ENCODE measurements around the gene AKIRIN2.
"Not testable (repeated sequence)": the region's sequence is repeated elsewhere in the genome, so short reads cannot be mapped to it uniquely, and the experiment has no call there.

Gene AKIRIN2

DNA sequence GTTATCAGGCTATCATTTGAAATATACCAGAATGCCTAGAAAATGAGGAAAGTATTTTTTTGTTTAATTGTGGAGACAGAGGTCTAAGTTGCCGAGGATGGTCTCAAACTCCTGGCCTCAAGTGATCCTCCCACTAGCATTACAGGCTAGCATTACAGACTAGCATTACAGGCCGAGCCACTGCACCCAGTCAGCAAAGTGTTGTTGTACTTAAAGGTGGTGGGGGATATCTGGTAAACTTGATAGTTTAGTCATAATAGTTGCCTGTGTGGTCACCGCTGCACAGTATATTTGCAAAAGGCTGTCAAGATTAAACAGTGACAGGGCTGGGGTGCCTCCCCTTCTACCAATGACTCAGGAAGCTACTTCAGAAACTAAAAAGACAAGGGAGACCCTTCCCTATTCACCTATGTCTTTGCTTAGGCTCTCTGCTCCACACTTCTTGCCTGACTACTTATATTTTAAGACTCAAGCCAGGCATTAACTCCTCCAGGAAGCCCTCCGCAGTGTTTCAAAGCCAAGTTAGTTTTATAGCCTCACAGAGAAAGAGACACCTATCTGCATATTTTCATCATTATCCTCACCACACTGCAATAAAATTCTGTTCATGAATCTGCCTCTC, 3.1 kb upstream of the AKIRIN2 start:
- Mint-ChIP-seq H3K4me3 (no peak overlapping the region), H3K9me3 (no peaks in the 10 kb centered on the region), H3K36me3 (ENCODE audit: low read depth) (peaks cover 8% of the 10 kb centered on the region), H3K27me3 (no peaks in the 10 kb centered on the region), H3K27ac (peak overlapping the region; percentile 3), H3K4me1 (peaks cover 19% of the 10 kb centered on the region)
- DNase-seq (peak; percentile 44), ATAC-seq (peak; percentile 70)

DNA sequence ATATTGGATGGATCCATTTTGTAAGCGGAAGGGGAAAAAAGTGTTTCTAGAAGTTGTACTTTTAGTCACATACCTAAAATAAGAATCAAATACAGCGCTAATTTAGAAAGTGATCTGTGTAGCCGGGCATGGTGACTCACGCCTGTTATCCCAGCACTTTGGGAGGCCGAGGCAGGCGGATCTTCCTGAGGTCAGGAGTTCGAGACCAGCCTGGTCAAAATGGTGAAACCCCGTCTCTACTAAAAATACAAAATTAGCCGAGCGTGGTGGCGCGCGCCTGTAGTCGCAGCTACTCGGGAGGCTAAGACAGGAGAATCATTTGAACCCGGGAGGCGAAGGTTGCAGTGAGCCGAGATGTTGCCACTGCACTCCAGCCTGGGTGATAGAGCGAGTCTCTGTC, 1.0 kb upstream of the AKIRIN2 start:
- peaks cover 15% of the 10 kb centered on the region for H3K36me3 Mint-ChIP-seq (ENCODE audit: low read depth)
- not testable (repeated sequence) for H3K27me3 Mint-ChIP-seq, ATAC-seq, DNase-seq, H3K9me3 Mint-ChIP-seq
- H3K27ac Mint-ChIP-seq, result peak overlapping the region; percentile 94
- peak overlapping the region; percentile 97 for H3K4me3 Mint-ChIP-seq
- H3K4me1 Mint-ChIP-seq, result peaks cover 36% of the 10 kb centered on the region

DNA sequence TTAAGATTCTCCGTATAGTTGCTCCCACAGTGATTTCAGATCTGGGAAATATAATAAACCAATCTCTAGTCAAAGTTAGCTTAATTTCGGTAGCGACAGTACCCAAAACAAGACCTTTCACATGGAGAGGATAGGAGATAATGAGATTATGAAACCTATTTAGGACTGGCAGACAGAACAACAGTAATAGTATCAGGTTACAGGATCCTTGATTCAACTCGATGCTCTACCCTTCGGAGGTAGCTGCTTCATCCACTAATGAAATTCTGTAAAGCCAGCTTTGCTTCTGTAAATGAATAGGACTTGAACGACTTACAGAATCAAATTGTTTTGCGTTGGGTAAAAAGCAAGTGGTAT, 534 bp upstream of the AKIRIN2 start:
- Mint-ChIP-seq H3K27ac (peak overlapping the region; percentile 94), H3K4me3 (peak overlapping the region; percentile 97), H3K9me3 (no peaks in the 10 kb centered on the region), H3K36me3 (ENCODE audit: low read depth) (peaks cover 20% of the 10 kb centered on the region), H3K4me1 (peaks cover 40% of the 10 kb centered on the region), H3K27me3 (no peaks in the 10 kb centered on the region)
- DNase-seq, result no peak
- no peak for ATAC-seq

DNA sequence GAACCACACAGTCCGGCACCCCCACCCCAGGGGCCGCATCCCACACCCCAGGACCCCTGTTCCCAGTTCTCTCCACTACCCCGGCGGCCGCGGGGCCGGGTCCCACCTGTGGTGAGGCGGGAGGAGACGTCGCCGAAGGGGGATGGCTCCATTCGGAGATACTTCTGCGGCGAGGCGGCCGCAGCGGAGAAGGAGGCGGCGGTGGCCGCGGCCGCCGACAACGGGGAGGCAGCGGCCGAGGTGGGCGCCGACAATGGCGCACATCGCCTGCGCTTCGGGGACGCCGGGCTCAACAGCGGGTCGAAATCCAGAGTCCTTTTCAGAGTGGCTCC, 723 bp downstream of the AKIRIN2 start:
- Mint-ChIP-seq H3K4me3 (peak overlapping the region; percentile 97), H3K27ac (peak overlapping the region; percentile 94), H3K9me3 (no peaks in the 10 kb centered on the region), H3K36me3 (ENCODE audit: low read depth) (peaks cover 24% of the 10 kb centered on the region), H3K27me3 (no peaks in the 10 kb centered on the region), H3K4me1 (peaks cover 50% of the 10 kb centered on the region)
- peak; percentile 33 for DNase-seq
- ATAC-seq, result no peak

DNA sequence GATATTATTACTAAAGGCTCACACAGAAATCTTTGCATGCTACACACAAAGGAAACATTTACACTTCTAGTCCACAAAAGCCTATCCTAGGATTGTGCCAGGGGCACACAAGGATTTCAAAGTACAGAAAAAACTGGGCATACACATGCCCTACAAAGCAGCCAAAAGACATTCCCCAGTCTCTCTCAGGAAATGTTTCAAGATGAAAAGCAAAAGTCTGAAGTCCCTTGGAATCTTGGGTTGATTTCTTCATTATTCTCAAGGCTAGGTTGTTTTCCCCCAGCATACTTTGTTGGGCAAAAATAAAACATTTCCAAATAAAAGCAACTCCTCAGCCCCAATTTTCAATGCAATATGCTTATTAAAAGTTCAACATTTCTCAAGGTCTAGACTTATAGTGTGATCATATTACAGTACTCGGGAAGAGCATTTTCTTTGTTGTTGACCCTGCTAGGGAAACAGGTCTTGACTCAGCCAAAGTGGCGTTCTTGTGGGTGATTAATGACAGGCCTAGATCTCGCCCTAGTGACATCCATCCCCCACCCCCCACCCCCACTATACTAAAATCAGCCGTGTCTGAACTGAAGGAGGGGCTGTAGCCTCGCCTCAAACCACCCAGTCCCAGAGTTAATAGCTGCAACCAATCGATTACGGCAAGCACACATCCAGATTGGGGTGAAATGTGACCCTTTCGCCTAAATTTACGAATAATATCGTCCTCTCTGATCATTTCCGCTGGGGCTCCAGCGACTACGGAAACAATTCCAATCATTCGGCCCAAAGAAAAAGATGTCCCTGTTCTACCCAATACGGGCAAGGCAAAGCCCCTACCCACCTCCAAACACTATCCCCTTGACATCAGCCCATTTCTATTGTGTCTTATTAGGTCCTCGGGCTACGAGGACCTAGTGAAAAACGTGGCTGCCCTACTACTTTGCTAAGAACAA, 1.4 kb downstream of the AKIRIN2 start:
- peak; percentile 39 for DNase-seq
- Mint-ChIP-seq H3K36me3 (ENCODE audit: low read depth) (peaks cover 24% of the 10 kb centered on the region), H3K27me3 (no peaks in the 10 kb centered on the region), H3K27ac (peak overlapping the region; percentile 94), H3K4me1 (peaks cover 57% of the 10 kb centered on the region), H3K4me3 (peak overlapping the region; percentile 97), H3K9me3 (no peaks in the 10 kb centered on the region)
- peak; percentile 11 for ATAC-seq

DNA sequence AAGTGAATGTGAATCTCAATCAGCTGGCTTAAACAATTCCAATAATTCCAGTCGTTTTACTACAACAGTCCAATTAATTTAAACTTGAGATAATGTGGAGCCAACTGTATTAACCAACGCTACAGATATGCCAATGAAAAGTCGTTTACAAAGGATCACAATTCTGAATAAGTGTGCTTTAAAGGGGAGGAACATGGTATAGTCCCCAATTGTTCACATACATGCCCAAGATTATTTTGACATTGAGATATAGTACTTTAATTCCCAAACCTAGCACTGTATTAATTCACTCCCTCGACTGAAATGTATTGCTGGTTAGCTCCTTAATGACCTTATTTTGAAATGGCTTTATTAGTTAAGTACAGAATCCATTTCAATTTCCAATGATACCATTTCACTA, 2.5 kb downstream of the AKIRIN2 start:
- no peaks in the 10 kb centered on the region for H3K27me3 Mint-ChIP-seq
- DNase-seq, result no peak
- peak overlapping the region; percentile 97 for H3K4me3 Mint-ChIP-seq
- H3K36me3 Mint-ChIP-seq (ENCODE audit: low read depth), result peaks cover 24% of the 10 kb centered on the region
- peaks cover 58% of the 10 kb centered on the region for H3K4me1 Mint-ChIP-seq
- peak overlapping the region; percentile 94 for H3K27ac Mint-ChIP-seq
- H3K9me3 Mint-ChIP-seq, result no peaks in the 10 kb centered on the region
- no peak for ATAC-seq

DNA sequence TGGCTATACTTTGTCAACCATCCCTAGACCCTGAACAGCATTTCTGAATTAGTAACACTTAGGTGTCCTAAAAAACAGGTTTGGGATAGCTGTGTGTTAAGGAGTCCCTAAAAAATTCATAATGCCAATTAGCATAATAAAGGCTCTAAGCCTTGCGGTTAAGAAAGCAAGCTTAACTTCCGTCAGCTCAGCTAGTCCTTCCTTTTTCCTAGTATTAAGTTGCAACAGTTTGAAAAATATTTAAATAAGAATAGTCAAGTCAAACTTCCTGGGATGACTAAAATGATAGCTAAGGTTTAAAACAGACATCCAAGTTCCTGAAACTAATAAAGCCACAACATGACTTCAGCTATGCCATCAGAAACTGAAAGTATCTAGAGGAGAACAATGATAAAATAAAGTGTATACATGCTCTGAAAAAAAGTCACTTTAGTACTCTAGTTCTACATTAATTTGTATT, 3.5 kb downstream of the AKIRIN2 start:
- H3K9me3 Mint-ChIP-seq, result no peaks in the 10 kb centered on the region
- peaks cover 28% of the 10 kb centered on the region for H3K36me3 Mint-ChIP-seq (ENCODE audit: low read depth)
- no peaks in the 10 kb centered on the region for H3K27me3 Mint-ChIP-seq
- no peak for ATAC-seq
- no peak for DNase-seq
- H3K27ac Mint-ChIP-seq, result peak overlapping the region; percentile 64
- peaks cover 68% of the 10 kb centered on the region for H3K4me1 Mint-ChIP-seq
- peak overlapping the region; percentile 97 for H3K4me3 Mint-ChIP-seq

DNA sequence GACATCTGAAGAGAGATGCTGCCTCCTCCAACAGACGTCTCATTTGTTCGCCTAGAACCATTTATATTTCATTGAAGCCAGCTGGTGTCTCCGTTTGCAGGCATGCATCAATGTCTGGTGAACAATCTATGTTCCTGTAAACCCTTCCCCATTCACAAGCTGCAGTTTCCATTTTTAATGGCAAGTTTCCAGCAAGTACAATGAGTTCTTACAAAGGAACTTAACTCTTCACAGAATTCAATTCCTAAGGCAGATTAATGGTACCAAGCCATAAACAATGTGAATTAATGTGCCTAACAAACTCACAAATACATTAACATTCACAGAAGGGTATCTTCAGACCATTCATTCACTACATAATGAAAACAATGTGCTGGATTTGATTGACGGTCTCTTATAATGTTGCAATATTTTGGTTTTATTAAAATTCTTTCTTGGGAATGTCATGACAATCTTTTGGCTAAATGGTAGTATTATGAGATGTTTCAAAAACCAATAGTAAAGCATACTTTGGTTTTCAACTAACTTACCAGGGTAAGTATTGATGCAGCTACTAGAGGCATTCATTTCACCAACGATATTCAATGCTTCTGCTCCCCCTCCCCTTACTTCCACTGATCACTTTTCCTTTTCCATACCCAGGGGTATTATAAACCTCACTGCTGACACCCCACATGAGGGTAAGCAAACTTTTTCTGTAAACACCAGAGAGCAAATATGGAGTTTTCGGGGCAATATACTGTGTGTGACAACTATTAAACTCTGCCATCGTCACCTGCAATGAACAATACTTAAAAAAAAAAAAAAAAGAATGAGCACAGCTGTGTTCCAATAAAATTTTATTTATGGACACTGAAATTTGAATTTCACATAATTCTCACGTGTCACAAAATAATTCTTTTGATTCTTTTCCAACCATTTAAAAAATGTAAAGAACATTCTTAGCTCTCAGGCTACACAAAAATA, 4.2 kb downstream of the AKIRIN2 start:
- ATAC-seq, result no peak
- H3K27me3 Mint-ChIP-seq, result no peaks in the 10 kb centered on the region

DNA sequence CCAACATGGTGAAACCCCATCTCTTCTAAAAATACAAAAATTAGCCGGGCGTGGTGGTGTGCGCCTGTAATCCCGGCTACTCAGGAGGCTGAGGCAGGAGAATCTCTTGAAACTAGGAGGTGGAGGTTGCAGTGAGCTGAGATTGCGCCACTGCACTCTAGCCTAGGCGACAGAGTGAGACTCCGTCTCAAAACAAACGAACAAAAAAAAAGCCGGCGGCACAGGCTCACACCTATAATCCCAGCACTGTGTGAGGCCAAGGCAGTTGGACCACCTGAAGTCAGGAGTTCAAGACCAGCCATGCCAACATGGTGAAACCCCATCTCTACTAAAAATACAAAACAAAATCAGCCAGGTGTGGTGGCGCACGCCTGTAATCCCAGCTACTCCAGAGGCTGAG, 5.2 kb downstream of the AKIRIN2 start:
- not testable (repeated sequence) for DNase-seq, H3K4me3 Mint-ChIP-seq, ATAC-seq, H3K27me3 Mint-ChIP-seq, H3K27ac Mint-ChIP-seq, H3K9me3 Mint-ChIP-seq
- H3K4me1 Mint-ChIP-seq, result peaks cover 75% of the 10 kb centered on the region
- peaks cover 33% of the 10 kb centered on the region for H3K36me3 Mint-ChIP-seq (ENCODE audit: low read depth)

More for the DNA sequence above, 4.2 kb downstream of the AKIRIN2 start:
- H3K27ac Mint-ChIP-seq, result peak overlapping the region; percentile 64
- H3K9me3 Mint-ChIP-seq, result no peaks in the 10 kb centered on the region
- peaks cover 28% of the 10 kb centered on the region for H3K36me3 Mint-ChIP-seq (ENCODE audit: low read depth)
- no peak for DNase-seq
- peaks cover 73% of the 10 kb centered on the region for H3K4me1 Mint-ChIP-seq
- H3K4me3 Mint-ChIP-seq, result peak overlapping the region; percentile 97

DNA sequence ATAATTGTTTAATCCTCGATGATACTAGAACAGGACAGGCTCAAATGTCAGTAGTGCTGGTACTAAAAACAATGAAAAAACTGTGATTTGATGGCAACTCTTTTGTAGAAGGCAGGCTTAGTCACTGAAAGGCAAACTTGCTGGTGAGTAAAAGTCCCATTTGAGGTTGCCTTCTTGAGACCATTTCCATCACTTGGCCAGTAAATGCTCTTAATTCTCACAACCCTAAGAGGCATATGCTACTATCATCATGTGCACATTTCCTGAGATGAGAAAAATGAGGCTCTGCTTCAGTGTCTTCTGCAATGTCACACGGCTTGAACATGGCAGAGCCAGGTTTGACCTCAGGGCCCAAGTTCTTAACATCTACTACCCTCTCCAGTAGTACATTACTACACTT, 9.9 kb downstream of the AKIRIN2 start:
- ATAC-seq, result peak; percentile 33
- Mint-ChIP-seq H3K27me3 (no peaks in the 10 kb centered on the region), H3K27ac (no peak overlapping the region), H3K4me1 (peaks cover 77% of the 10 kb centered on the region), H3K9me3 (no peaks in the 10 kb centered on the region), H3K36me3 (ENCODE audit: low read depth) (peaks cover 25% of the 10 kb centered on the region), H3K4me3 (no peak overlapping the region)
- no peak for DNase-seq

DNA sequence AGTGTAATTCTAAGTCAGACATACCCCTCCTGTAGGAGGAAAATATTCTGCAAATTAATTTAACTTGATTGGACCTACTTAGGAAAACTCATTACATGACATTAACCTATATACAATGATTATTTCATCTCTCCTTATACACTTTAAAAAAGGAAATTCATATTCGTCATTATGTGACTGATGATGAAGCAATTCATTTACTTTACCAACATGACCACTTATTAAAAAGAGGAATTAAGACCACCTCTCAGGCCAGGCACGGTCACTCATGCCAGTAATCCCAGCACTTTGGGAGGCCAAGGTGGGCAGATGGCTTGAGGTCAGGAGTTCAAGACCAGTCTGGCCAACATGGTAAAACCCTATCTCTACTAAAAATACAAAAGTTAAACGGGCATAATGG, 11.6 kb downstream of the AKIRIN2 start:
- H3K27ac Mint-ChIP-seq, result no peak overlapping the region
- no peaks in the 10 kb centered on the region for H3K9me3 Mint-ChIP-seq
- ATAC-seq (no peak), DNase-seq (no peak)
- peaks cover 37% of the 10 kb centered on the region for H3K36me3 Mint-ChIP-seq (ENCODE audit: low read depth)
- peaks cover 75% of the 10 kb centered on the region for H3K4me1 Mint-ChIP-seq
- no peaks in the 10 kb centered on the region for H3K27me3 Mint-ChIP-seq
- H3K4me3 Mint-ChIP-seq, result no peak overlapping the region

DNA sequence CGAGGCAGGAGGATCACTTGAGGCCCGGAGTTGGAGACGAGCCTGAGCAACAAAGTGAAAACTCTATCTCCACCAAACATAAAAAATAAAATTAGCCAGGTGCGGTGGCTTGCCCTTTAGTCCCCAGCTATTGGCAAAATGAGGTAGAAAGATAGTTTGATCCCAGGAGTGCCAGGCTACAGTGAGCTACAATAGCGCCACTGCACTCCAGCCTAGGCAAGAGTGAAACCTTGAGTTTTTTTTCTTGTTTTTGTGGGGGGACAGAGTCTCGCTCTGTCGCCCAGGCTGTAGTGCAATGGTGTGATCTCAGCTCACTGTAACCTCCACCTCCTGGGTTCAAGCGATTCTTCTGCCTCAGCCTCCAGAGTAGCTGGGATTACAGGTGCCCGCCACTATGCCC, 14.1 kb downstream of the AKIRIN2 start:
- H3K9me3 Mint-ChIP-seq, ATAC-seq, DNase-seq, H3K27ac Mint-ChIP-seq, H3K27me3 Mint-ChIP-seq, H3K4me3 Mint-ChIP-seq: not testable (repeated sequence)
- peaks cover 74% of the 10 kb centered on the region for H3K4me1 Mint-ChIP-seq
- H3K36me3 Mint-ChIP-seq (ENCODE audit: low read depth), result peaks cover 35% of the 10 kb centered on the region

DNA sequence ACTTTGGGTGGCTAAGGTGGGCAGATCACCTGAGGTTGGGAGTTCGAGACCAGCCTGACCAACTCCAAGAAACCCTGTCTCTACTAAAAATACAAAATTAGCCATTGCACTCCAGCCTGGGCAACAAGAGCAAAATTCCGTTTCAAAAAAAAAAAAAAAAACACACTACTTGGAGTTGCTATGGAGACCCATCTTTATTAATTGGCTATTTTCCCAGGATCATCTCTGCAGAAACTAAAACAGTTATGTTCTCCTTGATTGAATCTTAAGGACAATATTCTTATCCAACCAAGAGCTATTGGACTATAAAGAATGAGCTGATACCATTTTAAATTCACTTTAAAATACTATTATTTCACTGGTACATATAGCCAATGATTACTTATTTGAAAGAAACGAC, 14.7 kb downstream of the AKIRIN2 start:
- Mint-ChIP-seq H3K36me3 (ENCODE audit: low read depth) (peaks cover 35% of the 10 kb centered on the region), H3K27me3 (no peaks in the 10 kb centered on the region), H3K27ac (no peak overlapping the region), H3K4me3 (no peak overlapping the region), H3K9me3 (no peaks in the 10 kb centered on the region), H3K4me1 (peaks cover 75% of the 10 kb centered on the region)
- no peak for DNase-seq
- ATAC-seq, result no peak

DNA sequence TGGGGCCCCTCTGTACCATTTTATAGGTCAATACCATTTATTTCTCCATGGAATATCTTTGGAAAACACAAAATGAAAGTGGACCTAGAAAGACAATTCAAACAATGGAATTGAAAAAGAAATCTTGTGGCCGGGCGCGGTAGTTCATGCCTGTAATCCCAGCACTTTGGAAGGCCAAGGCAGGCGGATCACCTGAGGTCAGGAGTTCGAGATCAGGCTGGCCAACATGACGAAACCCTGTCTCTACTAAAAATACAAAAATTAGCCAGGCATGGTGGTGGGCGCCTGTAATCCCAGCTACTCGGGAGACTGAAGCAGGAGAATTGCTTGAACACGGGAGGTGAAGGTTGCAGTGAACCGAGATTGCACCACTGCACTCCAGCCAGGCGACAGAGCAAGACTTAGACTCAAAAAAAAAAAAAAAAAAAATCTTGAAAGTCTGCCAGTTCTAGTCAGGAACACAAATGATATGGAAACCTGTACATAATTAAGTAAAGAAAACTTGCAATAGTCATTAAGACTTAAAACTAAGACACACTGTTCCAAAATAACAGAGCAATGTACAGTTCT, 15.3 kb downstream of the AKIRIN2 start:
- DNase-seq, H3K9me3 Mint-ChIP-seq, H3K27ac Mint-ChIP-seq, ATAC-seq, H3K4me3 Mint-ChIP-seq, H3K27me3 Mint-ChIP-seq: not testable (repeated sequence)
- peaks cover 75% of the 10 kb centered on the region for H3K4me1 Mint-ChIP-seq
- H3K36me3 Mint-ChIP-seq (ENCODE audit: low read depth), result peaks cover 33% of the 10 kb centered on the region

All from activated naive CD8-positive, alpha-beta T cell treated with anti-CD3 and anti-CD28 coated beads, Interleukin-2, amount 50 U/mL, for 24 hours (primary cell).